ENCODE measurements around the gene PTGES.

The PTGES gene

DNA sequence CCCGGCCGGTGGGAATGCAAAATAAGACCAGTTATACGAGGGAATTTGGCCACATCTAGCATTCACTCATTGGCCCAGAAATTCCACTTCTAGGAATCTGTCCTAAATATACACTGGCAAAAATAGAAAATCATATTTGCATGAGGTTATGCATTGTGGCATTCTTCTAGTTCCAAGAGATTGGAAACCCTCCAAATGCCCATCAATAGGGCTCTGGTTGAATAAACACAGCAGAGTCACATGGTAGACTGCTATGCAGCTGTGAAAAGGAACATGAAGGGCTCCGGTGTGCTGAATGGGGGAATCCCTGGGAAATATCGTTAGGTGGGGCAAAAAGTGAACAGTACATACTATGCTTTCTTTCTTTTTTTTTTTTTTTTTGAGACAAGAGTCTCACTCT, 36.8 kb downstream of the PTGES start:
- no peak for DNase-seq

DNA sequence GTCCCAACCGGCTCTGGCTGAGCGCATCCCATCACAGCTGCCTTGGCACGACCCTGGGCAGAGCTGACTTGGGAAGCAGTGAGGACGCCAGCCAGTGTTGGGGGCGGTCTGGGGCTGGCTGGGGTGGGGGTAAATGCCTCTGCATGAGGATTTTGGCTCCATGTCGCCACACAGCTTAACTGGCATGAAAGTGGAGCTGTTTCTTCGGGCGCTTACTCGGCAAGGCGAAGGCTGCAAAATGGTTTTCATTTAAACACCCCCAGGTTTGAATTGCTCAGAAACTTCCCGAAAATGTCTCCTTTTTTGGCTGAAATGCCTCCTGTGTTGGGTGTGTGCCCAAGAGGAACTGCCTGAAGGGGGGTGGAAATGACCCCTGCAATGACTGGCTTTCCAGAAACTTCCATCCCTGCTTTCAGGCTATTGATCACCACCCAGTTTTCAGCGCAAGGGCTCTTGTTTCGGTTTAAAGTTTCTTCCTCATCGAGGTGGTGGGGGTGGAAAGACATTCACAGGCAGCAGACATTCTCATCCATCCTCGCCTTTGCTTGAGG, 38.3 kb downstream of the PTGES start:
- DNase-seq: peak; percentile 56

DNA sequence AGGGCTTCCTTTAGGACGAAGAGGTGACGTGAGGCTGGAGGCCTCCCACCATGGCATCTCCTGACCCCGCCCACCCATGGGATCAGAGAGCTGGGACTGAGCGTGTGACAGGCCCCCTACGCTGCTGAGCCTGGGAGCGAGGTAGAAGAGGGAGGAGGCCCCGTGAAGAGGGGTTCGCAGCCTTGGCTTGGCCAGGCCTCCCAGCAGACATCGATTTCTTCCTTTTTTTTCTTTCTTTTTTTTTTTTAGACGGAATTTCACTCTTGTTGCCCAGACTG, 39.5 kb downstream of the PTGES start:
- DNase-seq: no peak

DNA sequence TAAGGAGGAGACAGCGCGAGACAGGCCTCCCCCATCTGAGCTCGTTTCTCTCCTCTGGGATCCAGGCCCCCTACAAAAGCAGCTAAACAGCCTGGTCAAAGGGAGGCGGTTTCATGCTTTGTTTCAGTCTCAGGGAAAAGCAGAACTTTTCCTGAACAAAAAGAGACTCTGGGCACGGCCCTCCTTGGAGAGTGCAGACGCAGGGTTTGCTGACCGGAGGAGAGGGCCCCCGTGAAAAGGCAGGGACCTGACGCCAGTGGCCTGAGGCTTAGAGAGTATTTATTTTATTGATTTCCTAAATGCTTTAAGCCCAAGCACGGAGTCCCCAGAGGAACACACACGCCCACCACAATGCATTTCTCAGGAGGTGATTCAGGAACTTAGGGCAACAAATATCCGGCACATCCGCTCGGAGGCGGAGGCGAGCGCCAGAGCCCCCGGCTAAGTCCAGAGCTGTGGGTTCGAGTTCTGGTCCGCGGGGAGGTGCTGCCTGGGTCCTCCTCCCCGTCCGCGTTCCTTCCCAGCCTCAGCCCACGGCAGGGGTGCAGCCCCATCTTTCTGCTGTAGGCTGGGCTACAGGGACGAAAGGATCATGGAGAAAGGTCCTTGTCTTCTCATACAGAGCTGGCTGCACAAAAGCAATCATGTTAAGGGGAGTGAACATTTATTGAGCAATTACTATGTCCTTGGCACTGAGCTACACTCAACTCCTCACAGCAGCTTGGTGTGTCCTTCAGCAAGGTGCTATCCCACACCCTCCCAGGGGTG, 40.0 kb downstream of the PTGES start:
- peak; percentile 34 for DNase-seq

DNA sequence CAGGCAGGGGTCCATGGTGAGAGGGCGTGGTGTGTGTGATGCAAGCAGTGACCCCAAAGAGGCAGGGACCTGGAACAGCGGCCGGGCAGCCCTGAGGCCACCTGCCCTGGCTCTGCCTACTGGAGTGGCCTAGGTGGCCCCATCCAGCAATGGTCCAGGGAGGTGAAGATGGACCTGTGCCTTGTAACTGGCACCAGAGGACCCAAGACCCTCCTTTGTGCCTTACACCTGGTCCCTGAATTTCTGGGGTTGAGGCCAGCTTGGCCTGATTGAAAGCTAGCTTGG, 42.7 kb downstream of the PTGES start:
- no peak for DNase-seq

DNA sequence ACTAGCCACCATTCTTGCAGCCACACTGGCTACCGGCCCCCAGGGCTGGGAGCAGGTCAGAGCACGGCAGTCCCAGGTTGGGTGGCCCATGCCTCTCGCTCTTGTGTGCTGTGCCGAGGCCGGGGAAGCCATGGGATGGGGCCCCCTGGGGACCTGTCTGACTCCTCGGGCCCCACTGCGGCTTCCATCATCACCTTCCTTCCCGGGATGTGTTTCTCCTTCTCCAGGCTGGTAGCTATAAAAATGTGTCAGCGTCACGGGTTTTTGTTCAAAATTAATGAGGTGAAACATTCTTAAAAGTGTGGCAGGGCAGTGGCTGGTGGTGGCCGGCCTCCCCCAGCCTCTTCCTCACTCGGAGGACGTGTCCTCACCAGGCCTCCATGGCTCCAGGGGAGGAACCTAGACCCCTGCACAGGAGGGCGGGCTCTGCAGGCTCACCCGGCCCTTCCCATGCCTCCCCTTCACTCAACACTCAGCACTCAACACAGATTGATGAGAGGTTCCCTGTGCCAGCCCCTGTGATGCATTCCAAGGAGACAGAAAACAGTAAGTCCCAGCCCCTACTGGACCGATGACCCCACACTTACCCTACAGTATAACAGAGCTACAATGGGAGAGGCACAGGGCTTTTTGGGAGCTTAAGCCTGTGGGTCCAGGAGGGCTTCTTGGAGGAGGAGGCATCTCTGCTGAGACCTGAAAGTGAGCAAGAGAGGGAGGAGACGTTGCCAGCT, 43.2 kb downstream of the PTGES start:
- no peak for DNase-seq

DNA sequence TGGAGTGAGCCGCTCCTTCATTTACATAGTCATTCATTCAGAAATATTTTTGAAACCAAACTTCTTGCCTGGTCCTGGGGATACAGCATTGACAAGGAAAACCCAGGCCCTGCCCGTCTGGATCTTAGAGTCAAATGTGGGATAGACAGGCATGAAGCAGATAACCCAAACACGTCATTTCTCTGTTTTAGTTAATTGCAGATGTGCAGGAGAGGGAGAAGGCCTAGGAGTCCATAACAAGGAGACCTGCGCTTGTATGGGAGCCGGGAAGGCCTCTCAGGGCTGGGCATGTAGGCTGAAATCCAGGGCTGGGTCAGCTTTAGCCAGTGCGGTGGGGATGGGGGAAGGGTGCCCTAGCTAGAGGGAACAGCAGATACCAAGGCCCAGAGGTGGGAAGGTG, 44.0 kb downstream of the PTGES start:
- no peak for DNase-seq

DNA sequence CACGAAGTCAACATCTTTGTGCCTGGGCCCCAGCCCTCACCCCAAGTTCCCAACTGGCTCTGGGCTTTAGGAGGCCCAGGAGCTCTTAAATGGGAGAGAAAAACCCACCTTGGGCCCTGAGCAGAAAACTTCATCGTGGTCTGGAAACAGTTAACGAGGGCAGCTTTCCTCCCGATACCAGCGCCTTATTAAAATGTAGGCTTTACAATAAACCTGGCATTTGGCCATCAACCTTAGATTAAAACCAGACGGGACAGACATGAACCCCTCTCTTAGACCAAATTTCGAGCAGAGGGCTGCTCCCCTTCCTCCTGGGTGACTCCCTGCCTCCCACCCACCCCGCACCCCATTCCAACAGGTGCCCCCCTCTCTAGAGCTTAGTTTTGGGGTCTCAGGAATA, 48.0 kb downstream of the PTGES start:
- no peak for DNase-seq

DNA sequence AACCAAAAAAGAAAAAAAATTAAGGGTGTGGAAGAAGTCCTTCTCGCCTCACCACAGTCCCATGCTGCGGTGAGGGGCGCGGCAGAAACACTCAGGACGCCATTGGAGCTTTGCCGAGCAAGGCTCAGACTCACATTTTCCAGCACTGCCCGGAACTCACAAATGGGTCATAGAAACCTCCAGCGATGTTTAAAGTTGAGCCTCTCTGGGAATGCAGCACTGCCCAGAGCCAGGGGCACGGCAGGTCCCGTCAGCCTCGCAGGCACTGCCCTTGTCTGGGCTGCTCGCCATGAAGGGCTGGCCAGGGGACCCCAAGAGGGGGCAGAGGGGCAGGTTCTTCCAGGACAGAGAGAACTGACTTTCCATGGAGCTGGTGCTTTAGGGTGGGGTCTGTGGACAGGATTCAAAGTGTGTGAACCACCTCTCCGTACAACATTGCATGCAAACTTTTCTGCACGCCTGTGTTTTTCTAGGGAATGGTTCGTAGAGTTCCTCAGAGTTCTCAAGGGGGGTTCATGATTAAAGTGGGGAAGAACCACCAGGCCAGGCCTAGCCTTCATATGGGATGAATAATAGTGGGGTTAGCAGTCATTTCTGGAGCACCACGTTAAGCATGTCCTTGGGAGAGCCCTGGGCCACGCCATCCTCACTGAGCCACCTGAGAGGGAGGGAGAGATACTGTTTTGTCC, 49.0 kb downstream of the PTGES start:
- no peak for DNase-seq

DNA sequence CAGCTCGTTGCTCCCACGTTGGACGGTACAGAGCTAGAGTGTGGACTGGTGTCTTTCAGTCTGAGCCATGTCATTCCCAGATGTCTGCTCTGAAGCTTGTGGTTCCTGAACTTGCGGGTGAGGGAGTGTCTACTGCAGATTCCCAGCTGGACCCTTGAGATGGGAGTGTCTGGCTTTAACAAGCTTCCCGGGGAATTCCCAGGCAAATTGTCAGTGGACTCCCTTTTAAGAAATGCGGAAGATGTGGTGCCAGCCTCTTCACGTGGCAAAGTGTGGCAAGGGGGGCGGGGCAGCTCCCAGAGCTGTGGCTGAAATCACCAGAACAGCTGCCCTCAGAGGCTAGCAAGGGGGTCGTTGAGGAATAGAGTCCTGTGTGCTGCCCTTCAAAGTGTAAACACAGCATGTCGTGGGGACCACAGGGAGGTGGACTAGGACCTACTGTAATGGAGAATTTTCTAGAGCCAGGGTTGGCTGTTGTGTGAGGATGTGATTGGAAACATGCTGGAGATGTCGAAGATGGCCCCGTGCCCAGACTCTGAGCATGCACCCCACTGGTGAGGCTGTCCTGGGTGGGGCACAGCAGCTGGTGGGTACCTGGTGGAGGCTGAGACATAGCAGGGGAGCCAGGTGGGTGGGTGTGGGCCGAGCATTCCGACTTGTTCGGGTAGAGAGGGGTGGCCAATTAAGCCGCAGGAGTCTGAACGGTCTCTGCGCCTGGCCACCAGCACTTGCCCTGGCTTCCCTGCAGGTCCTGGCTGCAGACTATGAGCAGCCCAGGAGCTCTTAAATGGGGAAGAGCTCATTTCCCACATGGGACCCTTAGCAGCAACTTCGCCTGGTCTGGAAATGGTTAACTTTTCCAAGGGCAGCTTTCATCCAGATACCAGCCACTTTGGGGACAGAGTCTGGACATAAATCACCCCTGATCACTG, 50.0 kb downstream of the PTGES start:
- peak; percentile 38 for DNase-seq

DNA sequence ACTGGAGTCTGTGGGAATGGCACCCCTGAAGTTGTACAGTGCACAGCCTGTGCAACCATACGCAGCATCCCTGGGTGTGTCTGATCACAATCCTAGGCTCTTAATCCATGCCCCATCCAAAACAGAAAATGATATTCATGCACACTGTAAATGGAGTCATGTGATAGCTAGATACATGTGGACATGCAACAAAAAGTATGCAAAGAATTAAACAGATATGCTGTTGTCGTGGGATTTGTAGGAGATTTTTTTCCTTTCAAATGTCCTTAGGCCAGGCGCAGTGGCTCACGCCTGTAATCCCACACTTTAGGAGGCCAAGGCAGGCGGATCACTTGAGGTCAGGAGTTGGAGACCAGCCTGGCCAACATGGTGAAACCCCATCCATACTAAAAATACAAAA, 51.3 kb downstream of the PTGES start:
- DNase-seq: no peak

DNA sequence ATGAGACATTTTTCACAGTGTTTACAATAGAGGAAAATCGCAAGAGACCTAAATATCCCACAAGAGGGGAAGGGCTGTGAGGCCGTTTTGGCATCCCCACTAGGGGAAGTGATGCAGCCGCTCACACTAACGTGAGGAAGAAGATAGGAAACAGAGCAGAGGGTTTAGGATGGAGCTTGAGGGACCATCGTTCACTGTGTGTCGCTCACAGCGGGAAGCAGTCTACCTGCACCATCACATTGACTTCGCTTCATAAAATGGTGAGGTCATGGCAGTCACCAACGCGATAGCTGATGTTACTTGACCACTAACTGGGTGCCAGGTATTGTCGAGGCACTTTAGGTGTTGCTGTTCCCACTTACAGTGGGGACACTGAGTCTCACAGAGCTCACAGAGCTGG, 51.8 kb downstream of the PTGES start:
- no peak for DNase-seq

DNA sequence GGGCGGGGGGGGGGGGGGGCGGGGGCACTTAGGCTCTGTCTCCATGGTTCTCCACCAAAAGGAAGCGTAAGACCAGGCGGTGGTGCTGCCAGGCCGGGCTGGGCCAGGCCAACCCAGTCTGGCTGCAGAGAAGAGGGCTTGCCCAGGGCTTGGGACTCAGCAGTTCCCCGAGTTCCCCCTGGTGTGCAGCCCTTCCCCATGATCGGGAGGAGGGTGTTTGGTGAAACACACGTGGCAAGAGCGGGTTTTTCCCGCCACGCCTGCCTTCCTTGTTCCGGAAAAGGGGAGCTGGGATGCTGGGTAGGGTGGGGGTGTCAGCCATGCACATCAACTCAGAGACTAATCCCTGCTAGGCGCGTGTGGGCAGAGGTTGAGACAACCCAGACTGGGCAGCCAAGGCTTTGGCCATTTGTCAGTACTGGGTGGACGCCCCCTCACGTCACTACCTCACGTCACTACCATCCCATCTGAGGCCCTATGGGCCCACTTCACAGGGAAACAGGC, 54.5 kb downstream of the PTGES start:
- DNase-seq: peak; percentile 30

DNA sequence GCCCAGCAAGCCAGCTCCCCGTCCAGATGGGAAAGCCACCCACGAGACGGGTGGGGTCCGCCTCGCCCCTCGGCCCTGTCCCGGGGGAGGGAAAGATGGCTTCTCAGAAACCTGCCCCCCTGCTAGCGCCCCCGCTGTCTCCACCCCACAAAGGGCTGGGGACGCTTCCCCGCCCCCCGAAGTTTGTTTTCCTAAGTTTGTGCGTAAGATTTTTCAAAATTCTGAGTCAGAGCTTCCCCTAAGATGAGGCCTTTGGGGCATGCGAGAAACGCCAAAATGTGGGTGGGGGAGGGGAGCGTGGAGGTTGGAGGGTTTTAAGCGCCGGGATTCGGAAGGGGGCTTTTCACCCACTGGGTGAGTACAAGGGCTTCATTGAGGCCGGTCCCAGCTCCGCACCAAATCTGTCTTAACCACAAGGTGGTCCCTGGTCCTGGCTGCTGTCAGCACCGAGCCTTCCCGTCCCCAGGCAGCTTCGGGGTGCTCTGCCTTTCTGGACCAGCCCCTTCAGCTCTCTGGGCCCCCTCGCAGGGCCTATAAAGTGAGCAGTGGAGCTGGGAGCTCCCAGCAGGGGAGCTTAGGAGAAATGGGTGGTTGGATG, 55.1 kb downstream of the PTGES start:
- DNase-seq: peak; percentile 22

DNA sequence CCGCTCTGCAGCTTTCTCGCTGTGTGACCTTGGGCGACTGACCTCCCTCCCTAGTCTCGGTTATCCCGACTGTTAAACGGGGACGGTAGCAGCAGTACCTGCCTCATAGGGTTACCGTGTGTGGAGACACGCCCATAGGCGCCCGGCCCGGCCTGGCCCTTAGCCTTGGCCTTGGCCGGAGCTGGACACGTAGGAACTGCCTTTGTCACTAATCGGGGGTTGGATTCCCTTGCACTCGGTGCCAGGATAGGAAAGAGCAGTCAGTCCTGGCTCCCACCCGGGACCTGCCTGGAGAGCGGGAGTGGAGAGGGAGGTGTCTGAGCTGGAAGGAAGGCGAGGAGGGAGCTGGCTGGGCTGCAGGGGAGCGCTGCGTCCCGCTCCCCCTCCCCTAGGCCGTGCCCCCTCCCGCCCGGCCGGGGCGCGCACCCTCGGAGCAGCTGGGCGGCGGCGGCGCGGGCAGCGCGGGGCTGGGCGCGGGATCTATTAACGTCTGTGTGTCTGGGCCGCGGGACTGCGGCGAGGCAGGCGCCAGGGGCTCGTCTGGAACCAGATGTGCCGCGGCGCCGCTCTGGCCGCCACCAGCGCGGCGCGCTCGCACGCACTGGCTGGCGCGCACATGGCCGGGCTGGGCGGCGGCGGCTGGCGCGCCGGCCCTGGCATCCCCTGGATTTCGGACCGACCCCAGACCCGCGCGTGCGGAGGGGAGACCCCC, 55.7 kb downstream of the PTGES start:
- DNase-seq: no peak

DNA sequence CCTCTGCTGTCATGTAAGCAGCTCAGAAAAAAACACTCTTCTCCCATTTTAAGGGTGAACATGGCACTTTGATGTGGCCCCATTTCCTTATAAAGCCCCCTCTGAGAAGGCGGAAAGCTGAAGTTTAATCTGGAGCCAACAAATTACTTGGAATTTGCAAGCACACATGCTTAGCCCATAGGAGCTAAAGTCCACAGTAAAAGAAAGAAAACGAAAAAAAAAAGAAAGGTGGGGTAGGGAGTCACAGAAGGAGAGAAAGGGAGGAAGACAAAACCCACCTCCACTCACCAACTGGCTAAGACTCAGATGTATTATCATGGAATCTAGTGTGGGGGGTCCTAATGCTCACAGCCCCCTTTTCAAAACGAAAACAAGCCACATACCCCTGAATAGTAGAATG, 57.0 kb downstream of the PTGES start:
- DNase-seq: no peak

DNA sequence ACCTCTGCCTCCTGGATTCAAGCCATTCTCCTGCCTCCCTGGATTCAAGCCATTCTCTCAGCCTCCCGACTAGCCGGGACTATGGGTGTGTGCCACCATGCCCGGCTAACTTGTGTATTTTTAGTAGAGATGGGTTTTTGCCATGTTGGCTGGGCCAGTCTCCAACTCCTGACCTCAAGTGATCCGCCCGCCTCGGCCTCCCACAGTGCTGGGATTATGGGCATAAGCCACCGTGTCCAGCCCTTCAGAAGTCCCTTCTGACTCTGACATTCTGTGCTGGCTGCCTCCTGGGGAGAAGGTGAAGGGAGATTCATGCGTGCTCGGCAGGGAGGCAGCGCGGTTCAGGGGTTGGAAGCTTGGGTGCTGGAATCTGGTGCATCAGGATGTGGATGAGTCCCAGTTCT, 58.6 kb downstream of the PTGES start:
- DNase-seq: no peak

DNA sequence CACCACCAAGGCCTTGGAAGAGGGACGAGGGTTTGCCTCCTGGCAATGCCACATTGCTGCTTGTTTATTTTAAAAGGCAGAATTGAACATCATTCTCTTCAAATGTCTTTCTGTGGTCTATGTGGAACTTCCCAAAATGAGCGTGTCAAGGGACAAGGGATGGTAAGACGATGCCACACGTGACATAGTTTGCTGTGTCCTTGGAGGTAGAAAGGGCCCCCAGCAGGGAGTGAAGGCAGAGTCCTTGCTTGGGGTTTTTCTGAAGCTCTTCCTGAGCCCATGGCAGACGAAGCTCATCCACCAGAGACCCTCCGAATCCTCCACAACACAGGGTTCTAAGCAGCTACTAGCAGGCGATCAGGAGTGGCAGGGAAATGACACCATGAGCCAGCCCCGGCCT, 59.1 kb downstream of the PTGES start:
- DNase-seq: no peak

DNA sequence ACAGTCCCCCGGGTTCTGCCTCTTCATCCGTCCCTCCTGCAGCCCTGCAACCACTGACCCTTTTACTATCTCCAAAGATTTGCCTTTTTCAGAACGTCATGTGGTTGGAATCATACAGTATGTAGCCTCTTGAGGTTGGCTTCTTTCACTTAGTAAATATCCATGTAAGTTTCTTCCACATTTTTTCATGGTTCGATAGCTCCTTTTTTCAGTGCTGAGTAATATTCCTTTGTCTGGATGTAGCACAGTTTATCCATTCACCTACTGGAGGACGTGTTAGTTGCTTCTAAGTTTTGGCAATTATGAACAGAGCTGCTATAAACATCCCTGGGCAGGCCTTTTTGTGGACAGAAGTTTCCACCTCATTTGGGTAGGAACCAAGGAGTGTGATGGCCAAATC, 60.3 kb downstream of the PTGES start:
- DNase-seq: no peak
